Measurements from ENCODE around the gene GRK2.
A peak's percentile ranks its signal among the peaks of the same experiment; 100 is the strongest.

Gene GRK2

GRCh38 chr11:67284811-67285540 is 18.7 kb downstream of the GRK2 start:
- no peak for DNase-seq

DNA sequence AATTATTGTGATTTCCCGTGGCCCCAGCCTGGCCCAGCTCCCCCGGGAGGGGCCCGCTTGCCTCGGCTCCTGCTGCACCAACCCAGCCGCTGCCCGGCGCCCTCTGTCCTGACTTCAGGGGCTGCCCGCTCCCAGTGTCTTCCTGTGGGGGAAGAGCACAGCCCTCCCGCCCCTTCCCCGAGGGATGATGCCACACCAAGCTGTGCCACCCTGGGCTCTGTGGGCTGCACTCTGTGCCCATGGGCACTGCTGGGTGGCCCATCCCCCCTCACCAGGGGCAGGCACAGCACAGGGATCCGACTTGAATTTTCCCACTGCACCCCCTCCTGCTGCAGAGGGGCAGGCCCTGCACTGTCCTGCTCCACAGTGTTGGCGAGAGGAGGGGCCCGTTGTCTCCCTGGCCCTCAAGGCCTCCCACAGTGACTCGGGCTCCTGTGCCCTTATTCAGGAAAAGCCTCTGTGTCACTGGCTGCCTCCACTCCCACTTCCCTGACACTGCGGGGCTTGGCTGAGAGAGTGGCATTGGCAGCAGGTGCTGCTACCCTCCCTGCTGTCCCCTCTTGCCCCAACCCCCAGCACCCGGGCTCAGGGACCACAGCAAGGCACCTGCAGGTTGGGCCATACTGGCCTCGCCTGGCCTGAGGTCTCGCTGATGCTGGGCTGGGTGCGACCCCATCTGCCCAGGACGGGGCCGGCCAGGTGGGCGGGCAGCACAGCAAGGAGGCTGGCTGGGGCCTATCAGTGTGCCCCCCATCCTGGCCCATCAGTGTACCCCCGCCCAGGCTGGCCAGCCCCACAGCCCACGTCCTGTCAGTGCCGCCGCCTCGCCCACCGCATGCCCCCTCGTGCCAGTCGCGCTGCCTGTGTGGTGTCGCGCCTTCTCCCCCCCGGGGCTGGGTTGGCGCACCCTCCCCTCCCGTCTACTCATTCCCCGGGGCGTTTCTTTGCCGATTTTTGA is 19.5 kb downstream of the GRK2 start:
- no peak for DNase-seq

DNA sequence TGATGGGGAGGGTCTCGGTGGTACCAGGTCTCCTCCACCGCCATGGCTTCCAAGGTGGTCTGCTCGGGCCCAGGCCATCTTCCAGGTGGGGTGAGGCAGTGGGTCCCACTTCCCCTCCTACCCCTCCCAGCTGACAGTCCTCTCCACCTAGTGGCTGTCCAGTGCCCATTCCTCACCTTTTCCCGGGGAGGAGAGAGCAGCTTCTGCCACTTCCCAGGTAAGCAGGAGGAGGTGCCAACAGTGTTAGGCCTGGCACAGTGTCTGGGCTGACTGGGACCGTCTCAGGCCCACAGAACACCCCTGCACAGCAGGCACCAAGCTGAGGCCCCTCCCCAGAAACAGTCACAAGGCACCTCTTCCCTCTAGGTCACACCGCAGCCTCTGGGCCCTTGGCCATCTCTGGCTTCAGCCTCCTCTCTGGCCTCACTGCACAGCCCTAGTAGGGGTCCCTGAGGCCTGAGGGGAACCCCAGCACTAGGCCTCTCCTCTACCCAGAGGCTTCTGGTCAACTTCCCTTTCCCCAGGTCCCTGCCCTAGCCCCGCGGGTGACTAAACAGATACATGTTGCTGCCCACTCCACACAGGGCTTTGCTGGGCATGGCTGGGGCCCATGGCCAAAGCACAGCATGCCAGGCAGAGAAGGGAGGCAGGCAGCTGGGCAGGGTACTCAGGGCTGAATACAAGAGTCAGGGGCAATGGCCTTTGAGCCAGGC is 20.5 kb downstream of the GRK2 start:
- DNase-seq = peak; percentile 76

DNA sequence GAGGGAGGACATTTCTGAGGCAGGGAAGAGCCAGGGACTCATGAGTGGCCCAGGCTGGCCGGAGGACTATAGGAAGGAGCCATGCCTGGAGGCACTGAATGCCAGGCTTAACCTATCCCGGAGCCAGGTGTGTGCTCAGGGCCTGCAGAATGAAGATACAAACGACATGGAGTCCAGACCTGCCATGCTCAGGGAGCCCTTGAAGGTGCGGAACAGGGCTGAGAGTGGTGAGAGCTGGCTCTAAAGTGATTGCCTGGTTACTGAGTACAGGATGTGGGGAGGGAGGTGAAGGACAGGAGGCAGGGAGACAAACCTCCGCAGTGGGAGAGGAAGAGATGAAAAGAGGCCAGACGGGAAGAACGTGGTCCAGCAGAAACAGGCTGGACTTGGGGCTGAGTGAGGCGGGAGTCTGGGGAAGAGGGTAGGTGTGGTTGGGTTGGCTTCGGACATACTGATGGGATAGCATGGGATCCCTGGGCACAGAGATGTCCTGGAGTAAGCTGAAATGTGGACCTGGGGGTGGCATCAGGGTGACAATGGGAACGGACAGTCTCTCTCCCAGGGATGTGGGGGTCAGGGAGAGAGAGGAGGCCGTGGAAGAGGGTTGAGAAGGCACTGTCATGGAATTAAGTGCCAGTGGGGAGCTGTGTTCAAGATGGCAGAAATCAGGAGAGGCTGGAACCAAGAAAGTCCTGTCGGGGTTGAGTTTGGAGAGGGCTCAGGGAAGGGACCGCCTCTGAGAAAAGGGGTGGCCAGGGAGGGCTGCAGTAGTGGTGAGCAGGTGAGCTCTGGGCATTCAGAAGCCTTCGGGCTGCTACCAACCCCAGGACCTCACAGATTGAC is 21.3 kb downstream of the GRK2 start:
- DNase-seq = peak; percentile 76

- DNase-seq = no peak
Measured at GRCh38 chr11:67288198-67288451, 21.9 kb downstream of the GRK2 start.

DNA sequence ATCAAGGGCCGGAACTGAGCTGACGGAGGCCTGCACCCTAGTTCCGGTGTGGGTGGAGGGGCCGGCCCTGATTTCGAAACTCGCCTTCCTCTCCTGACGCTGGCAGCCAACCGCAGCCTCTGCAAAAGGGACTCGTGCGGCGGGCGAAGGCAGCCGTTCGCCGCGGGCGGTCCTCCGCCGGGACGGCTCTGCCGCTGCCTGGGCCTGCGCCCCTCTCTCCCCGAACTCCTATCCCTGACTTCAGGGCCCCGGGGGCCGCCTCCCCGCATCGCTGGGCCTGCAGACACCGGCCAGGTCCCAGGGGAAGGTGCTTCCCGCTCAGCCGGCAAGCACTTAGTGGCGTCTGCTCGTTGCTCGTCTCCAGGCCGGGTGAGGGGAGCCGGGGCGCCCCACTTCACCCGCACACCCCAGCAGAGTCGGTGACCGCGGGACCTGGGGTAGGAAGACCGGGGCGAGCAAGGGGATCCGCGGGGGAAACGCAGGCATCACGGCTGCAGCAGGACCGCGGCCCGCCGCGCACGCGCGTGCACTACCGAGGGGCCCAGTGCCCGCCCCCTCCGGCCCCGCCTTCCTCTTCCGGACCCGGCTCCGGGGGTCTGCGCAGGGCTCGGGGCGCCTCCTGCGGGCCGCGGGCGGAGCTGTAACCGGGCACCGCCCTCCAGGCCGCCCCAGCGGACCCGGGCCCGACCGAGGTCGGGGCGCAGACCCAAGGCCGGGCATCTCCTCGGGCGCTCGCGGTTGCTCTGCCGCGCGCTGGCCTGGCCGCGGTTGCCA is 22.4 kb downstream of the GRK2 start:
- peak; percentile 96 for DNase-seq

DNA sequence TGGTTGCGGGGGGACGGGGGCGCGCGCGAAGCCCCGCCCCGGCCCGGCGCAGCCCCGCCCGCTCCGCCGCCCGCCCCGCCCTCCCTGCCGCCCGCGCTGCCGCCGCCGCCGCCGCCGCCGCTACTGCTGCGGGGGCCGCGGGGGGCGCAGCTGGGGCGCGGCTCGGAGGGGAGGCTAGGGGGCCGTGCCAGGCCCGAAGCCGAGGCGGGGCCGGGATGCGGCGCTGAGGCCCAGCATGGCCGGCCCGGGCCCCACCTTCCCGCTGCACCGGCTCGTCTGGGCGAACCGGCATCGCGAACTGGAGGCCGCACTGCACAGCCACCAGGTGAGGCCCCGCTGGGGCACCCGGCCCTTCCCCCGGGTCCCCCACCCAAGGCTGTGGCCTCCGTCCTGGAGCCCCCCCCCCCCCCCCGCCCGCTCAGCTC is 23.0 kb downstream of the GRK2 start, which contains the start of gene ANKRD13D:
Gene ANKRD13D, plus strand, starts transcription at position 78 of the 425 bp plus-strand sequence. Its CDS starts 158 bp downstream, at position 236.
- DNase-seq = no peak

DNA sequence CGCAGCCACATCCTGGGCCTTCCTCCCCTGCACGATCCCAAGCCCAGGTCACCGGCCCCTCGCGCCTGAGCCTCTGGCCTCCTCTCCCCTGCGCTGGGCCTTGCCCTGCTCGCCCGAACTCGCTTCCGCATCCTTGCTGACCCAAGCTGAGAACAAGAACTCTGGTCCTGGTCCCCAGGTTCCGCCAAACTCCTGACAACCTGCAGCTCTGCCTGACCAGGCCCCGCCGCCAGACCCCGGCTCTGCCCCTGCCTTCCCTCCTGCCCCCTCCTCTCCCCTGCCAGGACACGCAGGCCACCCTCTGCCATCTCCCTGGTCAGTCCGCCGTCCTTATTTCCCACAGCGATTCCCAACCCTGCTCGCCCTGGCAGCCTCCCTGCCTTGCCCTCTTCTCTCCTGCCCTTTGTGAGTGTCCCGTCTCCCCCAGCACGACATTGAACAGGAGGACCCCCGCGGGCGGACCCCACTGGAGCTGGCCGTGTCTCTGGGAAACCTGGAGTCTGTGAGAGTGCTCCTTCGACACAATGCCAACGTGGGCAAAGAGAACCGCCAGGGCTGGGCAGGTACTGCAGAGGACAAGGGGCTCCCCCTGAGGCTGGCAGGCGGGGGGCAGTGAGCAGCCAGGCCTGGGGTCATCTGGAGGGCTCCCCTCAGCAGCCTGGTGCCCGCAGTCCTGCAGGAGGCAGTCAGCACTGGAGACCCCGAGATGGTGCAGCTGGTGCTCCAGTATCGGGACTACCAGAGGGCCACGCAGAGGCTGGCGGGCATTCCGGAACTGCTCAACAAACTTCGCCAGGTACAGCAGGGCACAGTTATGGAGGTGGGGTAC is 23.6 kb downstream of the GRK2 start:
- DNase-seq = no peak

- no peak for DNase-seq
Measured at GRCh38 chr11:67290801-67291200, 24.5 kb downstream of the GRK2 start.

DNA sequence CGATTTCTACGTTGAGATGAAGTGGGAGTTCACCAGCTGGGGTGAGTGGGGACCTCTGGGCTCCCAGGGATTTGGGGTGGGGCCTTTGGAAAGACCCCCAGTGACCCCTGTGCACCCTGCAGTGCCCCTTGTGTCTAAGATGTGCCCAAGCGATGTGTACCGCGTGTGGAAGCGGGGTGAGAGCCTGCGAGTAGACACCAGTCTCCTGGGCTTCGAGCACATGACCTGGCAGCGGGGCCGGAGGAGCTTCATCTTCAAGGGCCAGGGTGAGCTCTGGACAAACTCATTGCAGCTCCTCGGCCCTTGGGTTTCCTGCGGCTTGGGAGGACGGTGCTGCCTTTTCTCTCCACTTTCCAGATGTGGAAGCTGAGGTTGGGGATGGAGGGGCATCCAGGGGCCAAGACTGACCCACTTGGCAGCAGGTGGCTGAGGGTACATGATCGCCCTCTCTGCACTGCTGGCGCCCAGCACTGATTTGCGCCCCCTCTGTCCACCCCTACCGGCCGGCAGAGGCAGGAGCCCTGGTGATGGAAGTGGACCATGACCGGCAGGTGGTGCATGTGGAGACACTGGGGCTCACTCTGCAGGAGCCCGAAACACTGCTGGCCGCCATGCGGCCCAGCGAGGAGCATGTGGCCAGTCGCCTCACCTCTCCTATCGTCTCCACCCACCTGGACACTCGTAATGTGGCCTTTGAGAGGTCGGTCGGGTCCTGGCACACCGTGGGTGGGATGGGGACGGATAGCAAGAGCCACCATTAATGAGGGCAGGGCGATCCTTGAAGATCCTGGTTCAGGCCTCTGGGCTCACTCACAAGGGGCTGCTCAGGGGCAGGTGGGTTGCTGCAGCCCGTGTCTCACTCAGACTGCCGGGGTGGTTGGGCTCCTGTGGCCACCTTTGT is 25.5 kb downstream of the GRK2 start:
- DNase-seq = no peak

DNA sequence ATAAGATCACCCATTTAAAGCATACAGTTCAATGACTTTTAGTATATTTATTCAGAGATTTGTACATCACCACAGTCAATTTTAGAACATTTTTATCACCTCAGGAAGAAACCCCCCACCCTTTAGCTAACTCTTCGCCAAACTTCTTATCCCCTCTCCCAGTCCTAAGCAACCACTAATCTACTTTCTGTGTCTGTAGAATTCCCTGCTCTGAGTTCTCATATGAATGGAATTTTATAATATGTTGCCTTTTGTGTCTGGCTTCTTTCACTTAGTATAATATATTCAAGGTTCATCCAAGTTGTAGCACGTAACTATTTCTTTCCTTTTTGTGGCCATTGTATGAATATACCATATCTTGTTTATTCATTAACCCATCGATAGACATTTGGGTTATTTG is 26.4 kb downstream of the GRK2 start:
- DNase-seq = no peak

GRCh38 chr11:67293090-67293489 is 26.8 kb downstream of the GRK2 start:
- DNase-seq = no peak

- DNase-seq = no peak
Measured at GRCh38 chr11:67295846-67296245, 29.6 kb downstream of the GRK2 start.

DNA sequence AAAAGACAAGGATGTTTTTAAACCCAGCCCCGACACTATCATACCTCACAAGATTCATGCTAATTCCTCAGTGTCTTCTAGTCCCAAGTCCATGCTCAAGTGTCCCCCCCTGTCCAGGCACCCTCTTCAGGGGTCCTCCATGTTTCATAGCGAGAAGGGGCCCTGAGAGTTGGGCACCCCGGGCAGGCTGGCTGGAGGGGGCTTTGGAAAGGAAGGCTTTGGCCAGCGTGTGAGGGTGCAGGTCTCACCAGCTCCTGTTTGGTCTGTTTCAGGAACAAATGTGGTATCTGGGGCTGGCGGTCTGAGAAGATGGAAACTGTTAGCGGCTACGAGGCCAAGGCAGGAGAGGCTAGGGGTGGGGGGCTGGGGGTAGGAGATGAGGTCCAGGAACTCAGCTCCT is 32.5 kb downstream of the GRK2 start:
- no peak for DNase-seq

GRCh38 chr11:67299471-67300191 is 33.4 kb downstream of the GRK2 start:
- DNase-seq = no peak

- DNase-seq = no peak
Measured at GRCh38 chr11:67300256-67300755, 34.0 kb downstream of the GRK2 start.

DNA sequence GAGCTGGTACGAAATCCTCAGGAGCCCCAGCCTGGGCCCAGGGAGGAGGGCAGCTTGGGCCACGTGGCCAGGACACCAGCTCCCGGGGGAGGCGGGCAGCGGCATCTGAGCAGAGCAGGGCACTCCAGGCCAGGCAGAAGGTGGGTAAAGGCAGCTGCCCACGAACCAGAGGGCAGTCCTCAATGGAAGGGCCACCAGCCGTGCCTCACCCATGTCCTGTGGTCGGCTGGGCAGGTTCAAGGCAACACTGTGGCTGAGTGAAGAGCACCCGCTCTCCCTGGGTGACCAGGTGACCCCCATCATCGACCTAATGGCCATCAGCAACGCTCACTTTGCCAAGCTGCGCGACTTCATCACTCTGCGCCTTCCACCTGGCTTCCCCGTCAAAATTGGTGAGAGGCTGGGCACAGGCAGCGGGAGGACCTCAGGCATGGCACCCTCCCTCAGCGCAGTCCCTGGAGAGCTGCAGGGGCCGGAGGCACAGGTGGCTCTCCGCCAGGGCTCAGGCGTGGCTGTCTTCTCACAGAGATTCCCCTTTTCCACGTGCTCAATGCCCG is 34.6 kb downstream of the GRK2 start:
- DNase-seq = no peak

GRCh38 chr11:67301313-67301921 is 35.1 kb downstream of the GRK2 start:
- no peak for DNase-seq

Data from activated CD8-positive, alpha-beta memory T cell treated with anti-CD3 and anti-CD28 coated beads for 24 hours (primary cell).